HG03378 (cell line): ENCODE results near the gene CMTM7.
"Not testable (repeated sequence)": the region's sequence is repeated elsewhere in the genome, so short reads cannot be mapped to it uniquely, and the experiment has no call there.

Experiments used
- ATAC-seq: cut with Tn5 transposase; IDR thresholded peaks from one replicate; pipeline ENCODE4 v1.9.1; 2021; ENCODE audit warnings: mild to moderate bottlenecking, moderate library complexity; ENCODE audit not compliant: unreplicated experiment

CMTM7 gene

DNA sequence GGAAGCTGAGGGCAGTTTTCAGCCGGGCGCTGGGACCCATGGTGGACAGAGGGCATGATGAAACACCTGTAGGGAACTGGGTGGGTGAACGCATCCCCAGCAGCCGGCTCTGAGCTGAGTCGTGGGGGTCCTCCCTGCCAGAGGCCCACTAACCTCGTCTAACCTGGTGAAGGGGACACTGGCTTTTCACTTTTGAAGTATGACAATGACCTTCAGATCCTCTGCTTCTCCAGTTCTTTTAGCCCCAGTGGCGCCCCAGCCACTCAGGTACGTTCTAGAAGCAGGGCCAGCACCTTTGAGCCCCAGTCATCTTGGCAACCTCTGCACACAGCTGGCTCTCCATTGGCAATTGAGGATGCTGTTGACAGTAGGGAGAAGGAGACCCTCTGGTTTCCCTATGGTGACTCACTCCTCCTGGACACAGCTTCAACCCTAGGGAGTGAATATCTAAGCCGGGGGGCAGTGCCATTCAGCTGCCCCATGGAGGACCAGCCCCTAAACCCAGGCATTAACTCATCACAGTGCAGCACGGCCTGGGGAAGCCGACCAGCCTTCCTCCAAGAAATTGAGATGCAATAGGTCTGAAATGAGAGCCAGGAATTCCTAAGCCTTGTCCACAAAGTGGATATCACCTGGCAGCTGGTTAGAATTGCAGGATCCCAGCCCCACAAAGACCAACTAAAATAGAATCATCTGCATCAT lies 64.9 kb downstream of the CMTM7 start:
- ATAC-seq = no peak

DNA sequence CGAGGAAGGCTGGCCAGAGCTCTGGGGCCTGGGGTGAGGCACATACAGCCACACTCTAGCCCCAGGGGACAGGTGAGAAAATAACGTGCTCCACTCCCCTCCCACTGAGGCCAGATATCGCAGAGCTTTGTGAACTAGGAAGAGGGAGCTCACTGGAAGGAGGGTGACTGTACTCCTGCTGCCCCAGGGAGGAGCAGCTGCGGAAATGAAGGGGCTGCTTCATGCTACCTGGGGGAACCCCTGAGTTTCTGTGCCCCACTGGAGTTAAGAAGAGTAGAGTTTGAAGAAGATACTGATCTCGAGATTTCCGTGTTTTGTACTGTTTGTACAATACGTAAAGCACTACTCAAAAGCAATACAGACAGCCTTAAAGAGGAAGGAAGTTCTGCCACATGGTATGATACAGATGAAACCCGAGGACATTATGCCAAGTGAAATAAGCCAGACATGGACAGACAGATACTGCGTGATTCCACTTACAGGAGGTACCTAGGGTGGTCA lies 66.4 kb downstream of the CMTM7 start:
- ATAC-seq = peak; percentile 46

DNA sequence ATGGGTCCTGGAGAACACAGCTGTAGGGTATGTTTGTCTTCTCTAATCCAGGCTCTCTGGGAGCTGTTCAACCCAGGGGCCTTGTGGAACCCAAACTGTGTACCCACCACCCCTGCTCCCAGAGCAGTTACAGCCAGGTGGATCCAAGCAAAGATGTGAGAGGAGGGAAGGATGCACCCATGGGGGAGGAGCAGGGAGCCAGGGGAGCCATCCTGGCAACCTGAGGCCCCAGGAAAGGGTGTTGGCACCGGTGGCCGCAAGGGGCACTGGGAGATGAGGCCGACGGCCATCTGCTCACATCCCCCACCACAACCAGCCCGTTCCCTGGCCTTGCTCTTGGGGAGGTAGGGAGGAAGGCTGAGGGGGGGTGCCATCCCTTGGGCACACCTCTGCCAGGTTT lies 67.8 kb downstream of the CMTM7 start:
- no peak for ATAC-seq

DNA sequence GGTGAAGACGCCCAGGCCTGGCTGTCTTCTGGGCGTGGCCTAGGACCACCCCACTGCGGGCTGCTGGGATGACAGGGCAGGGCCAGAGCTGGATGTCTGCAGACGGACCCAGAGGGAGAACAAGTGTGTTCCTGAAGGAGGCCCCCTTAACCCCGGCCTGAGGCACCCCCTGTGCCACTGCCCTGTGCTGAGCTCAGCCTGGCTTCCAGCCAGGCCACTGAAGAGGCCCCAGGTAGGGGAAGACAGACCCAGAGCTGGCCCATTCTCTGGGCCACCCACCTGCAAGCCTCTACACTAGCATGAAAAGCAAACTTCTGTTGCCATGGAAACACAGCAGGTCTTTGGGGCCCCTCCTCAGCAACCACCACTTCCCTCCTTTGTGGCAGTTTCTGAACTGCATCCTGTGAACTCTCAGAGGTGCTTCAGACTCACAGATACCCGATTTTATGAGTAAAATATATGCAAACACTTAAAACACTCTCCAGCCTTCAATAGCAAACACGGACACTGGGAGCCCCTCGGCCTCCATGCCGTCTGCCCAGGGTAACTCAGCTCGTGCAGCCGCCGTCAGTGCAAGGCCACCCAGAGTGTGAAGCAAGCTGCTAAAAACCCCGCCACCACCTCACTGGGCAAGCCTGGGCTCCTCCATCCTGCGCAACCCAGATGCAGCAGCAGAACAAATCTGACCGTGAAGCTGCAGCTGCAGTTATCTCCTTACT lies 68.5 kb downstream of the CMTM7 start:
- ATAC-seq = peak; percentile 88

DNA sequence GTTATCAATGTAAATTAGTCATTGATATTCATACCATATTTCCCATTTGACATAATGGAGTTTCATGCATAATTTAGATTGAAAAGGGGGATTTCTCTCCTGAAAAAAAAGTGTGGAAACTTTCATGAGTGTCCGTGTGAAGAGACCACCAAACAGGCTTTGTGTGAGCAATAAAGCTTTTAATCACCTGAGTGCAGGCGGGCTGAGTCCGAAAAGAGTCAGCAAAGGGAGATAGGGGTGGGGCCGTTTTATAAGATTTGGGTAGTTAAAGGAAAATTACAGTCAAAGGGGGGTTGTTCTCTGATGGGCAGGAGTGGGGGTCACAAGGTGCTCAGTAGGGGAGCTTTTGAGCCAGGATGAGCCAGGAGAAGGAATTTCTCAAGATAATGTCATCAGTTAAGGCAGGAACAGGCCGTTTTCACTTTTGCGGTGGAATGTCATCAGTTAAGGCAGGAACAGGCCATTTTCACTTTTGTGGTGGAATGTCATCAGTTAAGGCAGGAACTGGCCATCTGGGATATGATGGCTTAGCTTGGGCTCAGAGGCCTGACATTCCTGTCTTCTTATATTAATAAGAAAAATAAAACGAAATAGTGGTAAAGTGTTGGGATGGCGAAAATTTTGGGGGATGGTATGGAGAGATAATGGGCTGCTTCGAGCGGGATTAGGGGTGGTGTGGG lies 69.3 kb downstream of the CMTM7 start:
- ATAC-seq = not testable (repeated sequence)

DNA sequence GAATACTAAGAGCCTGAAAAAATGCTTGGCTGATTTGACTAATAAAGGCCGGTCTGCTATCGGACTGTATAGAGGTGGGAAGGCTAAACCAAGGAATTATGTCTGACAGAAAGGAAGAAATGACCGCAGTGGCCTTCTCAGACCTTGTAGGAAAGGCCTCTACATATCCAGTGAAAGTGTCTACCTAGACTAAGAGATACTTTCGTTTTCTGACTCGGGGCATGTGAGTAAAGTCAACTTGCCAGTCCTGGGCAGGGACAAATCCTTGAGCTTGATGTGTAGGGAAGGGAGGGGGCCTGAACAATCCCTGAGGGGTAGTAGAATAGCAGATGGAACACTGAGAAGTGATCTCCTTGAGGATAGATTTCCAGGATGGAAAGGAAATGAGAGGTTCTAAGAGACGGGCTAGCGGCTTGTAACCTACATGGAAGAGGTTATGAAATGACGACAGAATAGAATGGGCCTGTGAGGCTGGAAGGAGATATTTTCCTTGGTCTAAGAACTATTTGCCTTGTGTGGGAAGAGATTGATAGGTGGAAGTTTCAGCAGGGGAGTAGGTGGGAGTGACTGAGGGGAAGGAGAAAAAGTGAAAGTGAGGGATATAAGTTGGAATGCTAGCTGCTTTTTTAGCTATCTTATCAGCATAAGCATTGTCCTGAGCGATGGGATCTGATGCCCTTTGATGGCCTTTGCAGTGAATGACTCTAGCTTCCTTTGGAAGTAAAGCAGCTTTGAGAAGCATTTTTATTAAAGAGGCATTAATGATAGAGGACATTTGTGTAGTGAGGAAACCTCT lies 70.7 kb downstream of the CMTM7 start:
- not testable (repeated sequence) for ATAC-seq

DNA sequence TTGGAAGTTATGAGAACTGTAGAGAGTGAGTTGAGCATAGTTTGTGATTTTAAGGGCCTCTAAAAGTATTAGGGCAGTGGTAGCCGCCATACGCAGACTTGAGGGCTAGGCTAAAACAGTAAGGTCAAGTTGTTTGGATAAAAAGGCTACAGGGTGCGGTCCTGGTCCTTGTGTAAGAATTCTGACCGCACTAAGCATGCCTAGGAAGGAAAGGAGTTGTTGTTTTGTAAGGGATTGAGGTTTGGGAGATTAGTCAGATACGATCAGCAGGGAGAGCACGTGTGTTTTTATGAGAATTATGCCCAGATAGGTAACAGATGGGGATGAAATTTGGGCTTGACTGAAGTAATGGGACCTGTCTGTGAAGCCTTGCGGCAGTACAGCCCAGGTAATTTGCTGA lies 71.8 kb downstream of the CMTM7 start:
- ATAC-seq = not testable (repeated sequence)

DNA sequence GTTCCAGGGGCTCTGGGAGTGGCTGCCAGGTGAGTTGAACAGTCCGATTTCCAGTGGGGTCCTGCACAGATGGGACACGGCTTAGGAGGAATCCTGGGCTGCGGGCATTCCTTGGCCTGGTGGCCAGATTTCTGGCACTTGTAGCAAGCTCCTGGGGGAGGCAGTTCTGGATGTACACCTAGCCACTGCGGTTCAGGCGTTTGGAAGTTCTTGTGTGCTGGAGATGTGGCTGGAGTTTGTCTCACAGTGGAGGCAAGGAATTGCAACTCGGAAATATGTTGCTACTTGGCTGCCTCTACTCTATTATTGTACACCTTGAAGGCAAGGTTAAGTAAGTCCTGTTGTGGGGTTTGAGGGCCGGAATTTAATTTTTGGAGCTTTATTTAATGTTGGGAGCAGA lies 73.1 kb downstream of the CMTM7 start:
- not testable (repeated sequence) for ATAC-seq

DNA sequence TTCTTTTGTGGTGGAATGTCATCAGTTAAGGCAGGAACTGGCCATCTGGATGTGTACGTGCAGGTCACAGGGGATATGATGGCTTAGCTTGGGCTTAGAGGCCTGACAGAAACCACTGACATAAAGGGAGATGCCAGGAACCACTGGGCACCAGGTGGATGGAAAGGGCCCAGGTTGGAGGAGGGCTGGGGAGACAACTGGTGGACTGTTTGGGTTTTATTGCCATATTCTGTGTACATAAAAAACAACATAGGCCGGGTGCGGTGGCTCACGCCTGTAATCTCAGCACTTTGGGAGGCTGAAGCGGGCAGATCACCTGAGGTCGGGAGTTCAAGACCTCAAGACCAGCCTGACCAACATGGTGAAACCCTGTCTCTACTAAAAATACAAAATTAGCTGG lies 75.2 kb downstream of the CMTM7 start:
- not testable (repeated sequence) for ATAC-seq

DNA sequence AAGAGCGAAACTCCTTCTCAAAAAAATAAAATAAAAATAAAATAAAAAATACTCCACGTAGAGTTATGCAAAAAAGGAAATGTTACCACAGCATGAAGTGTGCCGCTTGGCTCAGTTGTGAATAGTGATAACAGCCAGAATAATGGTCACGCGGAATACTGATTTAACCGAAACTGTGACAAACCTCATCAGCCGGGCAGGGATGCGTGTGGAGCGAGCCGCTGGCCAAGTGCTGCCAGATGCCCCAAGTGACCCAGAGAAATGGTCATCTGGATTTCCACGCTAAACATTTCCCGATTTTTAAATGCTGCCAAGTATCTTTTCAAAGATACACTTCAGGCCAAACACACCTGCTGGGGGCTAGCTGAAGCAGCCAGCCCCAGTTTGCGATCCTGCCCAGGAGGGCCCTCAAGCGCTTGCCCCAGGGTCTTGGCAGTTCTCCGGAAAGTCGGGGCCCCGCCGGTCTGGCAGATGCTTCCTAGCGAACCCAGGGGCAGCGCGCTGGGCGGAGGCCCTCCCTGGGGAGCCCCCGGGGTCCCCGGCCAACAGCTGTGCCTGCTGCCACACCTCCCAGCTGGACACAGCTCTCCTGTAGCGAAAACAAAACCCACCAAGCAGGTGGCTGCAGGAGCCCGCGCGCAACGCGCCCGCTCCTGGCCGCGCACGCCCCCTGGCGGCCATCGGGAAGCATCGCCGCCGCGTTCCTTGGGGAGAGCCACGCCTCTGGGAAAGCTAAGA lies 75.8 kb downstream of the CMTM7 start:
- ATAC-seq = peak; percentile 56

DNA sequence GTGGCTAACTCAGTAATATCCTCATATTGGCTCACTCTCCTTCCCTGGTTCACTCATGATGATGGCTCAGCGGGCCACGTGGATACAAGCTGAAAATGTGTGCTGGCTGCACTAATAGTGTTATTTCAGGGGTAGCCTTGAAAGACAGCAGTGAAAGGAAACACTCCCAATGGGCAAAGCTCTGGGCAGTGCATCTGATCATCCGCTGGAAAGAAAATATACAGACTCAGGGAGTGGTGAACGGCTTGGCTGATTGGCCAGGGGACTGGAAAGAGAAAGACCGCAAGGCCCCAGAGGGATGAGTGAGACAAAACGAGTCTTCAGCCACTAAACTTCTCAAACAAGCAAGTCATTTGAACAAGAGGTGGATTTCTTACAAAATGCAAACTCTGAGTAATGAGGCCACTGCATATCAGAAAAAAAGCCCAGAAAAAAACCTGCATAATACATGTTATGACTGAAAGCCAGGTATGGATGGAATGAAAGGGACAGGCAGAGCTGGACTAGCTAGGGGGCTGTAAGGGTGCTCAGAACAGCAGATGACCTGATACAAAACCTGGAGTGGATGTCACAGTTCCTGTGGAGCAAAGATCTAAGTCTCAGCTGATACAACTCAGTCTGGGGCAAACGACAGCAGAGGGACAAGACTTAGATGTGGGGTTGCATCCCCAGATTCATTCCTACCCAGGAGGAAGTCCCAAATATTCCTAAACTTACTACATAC lies 77.7 kb downstream of the CMTM7 start:
- ATAC-seq = no peak

DNA sequence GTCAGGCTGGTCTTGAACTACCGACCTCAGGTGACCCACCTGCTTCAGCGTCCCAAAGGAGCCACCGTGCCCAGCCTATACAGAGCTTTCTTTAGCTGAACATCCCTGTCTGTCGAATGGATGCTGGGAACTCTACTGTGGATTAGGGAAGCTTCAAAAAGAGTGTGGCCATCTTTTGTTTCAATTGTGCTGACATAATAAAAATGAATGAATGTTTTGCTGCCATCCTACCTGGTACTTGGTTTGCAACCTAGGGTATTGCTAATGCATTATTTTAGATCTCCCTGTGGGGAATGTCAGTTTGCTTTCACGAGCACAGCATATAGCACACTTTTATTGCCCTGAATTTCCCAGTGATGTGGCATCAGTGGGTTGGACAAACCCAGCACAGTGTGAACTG lies 78.7 kb downstream of the CMTM7 start:
- ATAC-seq = no peak

DNA sequence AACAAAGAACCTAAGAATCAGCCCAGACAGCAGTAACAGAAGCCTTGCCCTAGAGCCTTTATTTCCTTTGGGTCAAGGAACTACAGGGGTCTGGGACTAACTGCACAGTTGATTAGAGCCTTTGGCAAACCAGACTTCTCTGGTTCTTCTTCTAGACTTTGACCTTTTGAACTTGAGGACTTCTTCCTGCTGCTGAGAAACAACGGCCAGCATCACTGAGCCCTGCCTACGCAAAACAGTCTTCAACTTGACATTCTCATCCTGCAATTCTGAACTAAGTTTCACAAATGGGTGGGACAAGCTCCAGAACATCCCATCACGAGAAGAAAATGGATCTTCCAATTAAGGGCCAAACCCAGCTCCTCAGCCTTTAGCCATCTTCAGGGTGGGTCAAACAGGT lies 79.6 kb downstream of the CMTM7 start:
- no peak for ATAC-seq

DNA sequence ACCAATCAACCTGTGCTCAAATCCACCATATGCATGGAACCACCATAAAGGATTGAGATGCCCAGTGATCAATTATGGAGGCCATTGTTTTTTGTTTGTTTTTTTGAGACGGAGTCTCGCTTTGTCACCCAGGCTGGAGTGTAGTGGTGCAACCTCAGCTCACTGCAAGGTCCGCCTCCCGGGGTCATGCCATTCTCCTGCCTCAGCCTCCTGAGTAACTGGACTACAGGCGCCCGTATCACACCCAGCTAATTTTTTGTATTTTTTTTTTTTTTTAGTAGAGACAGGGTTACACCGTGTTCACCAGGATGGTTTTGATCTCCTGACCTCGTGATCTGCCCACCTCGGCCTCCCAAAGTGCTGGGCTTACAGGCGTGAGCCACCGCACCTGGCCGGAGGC lies 80.5 kb downstream of the CMTM7 start:
- ATAC-seq = not testable (repeated sequence)

DNA sequence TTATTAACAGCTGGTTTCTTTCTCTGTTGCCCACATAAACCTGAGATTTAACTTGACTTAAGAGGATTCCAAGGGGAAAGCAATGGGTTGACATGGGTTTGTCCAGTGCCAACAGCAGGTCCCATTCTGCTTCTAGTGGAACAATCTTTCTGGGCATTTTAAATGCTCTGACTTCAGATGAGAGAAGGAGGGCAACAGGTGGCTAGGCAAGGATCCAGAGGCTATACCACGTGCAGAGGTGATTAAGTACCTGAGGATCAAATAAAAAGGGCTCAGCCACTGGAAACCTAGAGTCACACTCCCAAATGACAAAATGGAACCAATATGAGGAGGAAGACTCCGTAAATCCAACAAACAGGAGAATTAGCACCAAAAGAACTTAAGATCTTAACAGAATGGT lies 82.5 kb downstream of the CMTM7 start:
- no peak for ATAC-seq

DNA sequence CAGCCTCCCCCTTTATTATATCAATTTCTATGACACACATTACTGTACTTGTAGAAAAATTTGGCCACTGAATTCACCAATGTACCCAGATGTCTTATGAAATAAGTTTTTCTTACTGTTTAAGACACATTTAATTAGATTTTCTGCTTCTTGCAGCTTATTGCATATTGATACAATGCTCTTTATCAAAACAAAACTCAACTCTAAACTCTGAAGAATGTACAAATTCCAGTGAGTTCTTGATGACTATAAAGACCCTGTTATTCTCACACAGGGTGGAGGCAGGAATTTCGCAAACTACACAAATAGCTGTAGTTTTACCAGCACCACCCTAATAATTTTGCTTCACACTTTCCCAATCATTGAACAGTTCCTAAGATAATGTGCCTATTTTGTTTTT lies 89.0 kb downstream of the CMTM7 start:
- no peak for ATAC-seq

DNA sequence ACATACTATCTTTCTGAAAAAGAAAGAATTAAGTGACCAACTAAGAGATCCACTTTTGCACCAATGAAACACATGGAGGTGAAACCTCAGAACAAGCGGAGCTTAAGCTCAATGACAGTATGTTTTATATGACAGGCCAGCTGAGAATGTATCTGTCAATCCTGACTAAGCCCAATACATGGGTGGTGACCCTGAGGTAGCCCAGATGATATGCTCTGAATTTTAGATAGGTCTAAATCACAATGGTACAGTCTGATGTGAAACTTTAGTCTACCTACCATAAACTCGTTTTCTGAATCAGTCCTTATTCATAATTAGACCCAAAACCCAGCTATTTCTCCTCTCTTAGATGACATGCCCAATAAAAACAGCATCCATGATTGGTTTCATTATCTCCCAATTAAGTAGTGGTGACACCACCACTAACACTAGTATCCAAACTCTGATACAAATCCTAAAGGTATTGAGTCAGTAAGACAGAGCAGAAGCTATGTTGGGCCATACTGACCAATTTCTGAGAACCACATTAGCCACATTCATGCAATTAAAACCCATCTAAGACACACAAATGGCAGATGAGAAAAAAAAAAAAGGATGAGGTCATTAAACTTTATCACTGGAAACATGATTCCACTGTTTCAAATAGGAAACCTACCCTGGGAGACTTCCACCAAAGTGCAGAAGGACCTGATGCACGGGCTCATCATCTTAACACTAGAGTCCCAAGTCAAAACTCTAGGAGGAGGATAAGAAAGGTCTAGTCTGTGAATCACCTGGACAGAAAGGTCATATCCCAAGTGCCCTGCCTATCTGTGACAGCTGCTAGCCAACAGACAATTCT lies 90.4 kb downstream of the CMTM7 start:
- no peak for ATAC-seq

DNA sequence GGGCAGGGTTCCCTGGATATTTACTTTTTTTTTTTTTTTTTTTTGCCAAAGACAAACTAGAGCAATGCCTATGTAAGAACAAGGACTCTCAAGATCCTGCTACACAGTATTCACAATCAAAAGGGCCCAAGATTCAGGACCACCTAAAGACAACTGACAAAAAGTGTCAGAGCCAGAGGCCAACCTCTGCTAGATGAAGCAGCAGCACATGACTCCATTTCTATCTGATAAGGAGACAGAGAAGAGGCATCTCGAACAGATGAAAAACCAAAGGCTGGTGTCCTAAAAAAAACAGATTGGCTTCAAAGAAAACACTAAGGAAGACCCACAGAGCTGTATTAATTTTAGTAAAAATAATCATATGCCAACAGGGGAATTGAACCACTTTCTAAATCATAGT lies 91.0 kb downstream of the CMTM7 start:
- ATAC-seq = no peak

DNA sequence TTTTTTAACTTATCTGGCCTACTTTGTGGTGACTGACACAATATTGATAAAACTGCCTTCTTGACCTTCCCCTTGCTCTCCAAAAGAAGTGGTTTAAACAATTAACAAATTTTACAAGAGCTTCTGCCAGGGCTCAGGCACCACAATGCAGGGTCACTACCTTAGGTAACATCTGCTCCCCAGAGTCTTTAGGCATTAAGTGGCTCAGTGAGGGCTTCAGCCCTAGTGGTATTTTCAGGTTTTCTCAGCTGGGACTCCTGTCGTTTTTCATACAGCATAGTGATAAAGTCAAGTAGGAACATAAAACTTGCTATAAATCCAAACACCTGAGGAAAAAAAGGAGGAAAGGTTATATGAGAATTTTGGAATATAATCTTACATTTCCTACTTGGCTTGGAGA lies 92.1 kb downstream of the CMTM7 start:
- ATAC-seq = no peak
